ENCODE results near the gene BMAL2.
A peak's percentile ranks its signal among the peaks of the same experiment; 100 is the strongest.

BMAL2 gene

DNA sequence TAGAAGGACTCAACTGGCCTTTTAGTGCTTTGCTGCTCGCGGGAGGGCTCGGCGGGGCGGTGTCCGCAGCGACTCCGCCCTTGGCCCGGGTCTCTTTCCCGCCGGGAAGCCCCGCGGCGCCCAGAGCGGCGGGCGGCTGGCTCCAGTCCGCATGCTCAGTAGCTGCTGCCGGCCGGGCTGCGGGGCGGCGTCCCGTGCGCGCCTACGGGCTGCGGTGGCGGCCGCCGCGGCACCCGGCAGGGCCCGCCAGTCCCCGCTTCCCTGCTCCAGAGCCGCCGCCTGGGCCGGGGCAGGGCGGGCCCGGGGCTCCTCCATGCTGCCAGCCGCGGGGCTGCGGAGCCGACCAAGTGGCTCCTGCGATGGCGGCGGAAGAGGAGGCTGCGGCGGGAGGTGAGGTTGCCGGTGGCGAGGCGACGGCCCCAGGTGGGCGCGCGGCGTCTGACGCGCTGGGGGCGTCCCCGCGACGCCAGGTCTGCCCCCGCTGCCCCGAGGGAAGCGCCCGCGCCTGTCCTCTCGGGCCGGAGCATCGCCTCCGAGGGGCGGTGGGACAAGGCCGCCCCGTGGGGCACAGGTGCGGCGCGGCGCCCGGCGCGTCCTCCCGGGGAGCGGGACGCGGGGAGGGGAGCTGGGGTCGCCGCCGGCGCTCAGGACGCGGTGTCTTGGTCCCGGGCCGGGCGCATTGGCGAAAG is at the start of gene BMAL2:
TSS of gene BMAL2 (plus strand) at position 123 of the 689 bp plus-strand sequence. CDS start at position 360, 237 bp downstream.
- no peak for DNase-seq

GRCh38 chr12:27284021-27284420 is 48.6 kb upstream of the BMAL2 start:
- DNase-seq, result no peak

DNA sequence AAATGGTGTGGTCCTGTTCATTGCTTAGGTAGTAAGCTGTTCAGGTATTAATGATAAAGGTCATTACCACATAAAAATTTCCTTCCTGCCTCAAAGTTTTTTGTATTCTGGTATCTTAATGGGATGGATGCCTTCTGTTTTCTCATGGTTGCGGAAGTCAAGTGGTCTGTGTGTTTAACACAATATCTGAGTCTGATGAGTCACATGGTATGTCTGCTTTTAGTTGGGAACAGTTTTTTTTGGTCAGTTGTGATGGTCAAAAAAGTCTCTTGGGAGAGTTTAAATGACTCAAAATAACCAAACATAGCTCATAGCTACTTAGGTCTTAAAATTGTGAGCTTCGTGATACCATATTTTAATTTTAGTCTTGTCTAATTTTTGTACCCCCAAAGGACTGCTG is 47.9 kb upstream of the BMAL2 start:
- DNase-seq, result no peak

DNA sequence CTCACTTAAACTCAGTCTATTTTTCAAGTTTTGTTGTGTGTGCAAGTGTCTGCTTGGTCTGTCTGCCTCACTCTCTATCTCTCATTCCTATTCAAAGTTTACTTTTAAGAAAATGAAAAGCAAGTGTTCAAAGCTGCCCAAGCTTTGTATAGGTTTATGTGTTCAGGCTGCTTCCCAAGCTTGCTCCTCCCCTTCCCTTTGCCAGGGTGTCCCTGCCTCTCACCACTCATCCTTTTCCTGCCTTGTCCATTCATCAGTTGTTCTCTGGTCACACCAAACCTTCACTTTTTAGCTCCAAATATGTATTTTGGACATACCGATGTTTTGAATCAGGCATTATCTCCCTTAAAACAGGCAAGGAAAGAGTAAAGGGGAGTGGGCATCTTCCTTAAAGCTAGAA is 47.2 kb upstream of the BMAL2 start:
- no peak for DNase-seq

DNA sequence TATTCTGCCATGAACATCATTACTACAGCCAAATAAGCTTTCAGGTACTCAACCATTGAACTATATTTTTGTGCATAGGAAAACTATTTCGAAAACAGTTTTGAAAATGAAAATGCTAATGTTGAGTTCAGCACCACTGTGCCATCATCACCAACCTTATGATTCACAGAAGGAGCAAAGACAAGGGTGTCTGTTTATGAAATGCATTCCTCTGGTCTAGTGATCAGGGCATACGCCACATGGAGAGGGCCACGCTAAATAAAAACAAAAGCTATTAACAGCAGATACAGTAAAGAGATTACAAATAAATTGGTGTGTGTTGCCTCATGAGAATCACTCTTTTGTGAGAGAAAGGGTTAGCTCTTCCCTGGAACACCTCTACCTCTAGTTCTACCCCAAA is 43.2 kb upstream of the BMAL2 start:
- DNase-seq, result no peak

DNA sequence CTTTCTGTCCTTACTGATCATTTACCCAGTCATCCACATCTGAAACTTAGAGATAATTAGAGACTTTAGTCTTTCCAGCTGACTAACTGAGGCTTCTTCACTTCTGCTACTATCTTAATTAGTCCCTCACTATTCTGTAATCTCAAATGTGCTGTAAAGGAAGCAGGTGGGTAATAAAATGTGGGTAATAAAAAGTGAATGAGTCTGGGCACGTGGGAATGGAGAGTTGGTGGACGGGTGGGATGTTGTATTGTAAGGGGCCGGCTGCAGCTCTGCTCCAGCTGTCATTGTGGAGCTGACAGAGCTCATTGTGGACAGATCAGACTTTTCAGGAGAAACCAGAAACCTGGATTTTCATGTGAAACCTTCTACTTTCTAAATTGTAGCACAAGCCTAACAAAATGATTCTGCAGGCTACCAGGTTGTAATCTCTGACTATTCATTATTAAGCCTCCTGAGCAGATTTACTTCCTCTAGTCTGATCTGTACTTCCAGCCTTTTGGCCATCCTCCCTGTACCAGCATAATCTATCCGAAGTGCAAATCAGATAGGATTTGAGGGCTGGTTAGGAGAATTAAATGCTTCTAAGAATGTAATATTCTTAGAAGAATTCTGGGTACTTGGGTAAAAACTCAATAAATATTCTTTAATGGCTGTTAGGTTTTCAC is 42.0 kb upstream of the BMAL2 start:
- DNase-seq, result no peak

DNA sequence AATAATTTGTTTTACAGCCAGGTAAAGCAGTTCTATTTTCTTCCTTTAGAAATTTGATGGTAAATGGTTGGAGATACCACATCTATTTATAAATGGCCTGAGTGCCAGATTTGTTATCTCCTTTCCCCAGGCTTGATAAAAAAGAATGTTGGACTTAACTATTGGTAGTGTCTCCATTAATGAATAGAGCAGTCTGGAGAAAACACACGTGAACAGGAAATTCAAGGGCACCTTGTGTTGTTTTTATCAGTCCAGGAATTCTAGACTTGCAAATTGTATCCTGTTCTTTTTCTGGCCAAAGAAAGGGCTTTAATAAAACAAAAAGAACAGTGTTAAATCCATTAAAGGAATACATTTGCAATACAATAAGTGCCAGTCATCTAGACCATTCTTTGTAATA is 40.8 kb upstream of the BMAL2 start:
- no peak for DNase-seq

GRCh38 chr12:27292718-27293117 is 39.9 kb upstream of the BMAL2 start:
- no peak for DNase-seq

- DNase-seq, result no peak
Measured at GRCh38 chr12:27293463-27293862, 39.2 kb upstream of the BMAL2 start.

- no peak for DNase-seq
Measured at GRCh38 chr12:27296674-27297073, 36.0 kb upstream of the BMAL2 start.

- no peak for DNase-seq
Measured at GRCh38 chr12:27297566-27297965, 35.1 kb upstream of the BMAL2 start.

GRCh38 chr12:27299102-27299501 is 33.5 kb upstream of the BMAL2 start:
- DNase-seq, result no peak

GRCh38 chr12:27300226-27300625 is 32.4 kb upstream of the BMAL2 start:
- DNase-seq, result no peak

- DNase-seq, result no peak
Measured at GRCh38 chr12:27303139-27304111, 29.2 kb upstream of the BMAL2 start.

DNA sequence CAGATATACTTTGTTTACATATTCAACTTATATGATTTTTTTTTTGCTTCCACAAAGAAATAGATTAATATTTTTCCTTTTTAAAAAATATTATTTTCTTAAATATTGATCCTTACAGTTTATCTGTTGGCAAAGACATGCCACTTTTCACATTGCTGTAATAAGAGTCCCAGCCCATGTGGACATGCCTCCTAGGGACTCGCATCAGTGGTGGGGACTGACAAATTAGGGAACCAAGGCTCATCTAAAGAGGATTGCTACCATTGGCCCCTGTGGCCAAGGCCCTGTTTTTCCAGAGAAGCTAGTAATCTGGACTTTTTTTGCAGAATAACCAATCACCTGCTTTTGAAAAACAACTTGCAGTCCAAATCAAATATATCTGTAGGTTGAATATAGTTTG is 27.8 kb upstream of the BMAL2 start:
- DNase-seq, result no peak

DNA sequence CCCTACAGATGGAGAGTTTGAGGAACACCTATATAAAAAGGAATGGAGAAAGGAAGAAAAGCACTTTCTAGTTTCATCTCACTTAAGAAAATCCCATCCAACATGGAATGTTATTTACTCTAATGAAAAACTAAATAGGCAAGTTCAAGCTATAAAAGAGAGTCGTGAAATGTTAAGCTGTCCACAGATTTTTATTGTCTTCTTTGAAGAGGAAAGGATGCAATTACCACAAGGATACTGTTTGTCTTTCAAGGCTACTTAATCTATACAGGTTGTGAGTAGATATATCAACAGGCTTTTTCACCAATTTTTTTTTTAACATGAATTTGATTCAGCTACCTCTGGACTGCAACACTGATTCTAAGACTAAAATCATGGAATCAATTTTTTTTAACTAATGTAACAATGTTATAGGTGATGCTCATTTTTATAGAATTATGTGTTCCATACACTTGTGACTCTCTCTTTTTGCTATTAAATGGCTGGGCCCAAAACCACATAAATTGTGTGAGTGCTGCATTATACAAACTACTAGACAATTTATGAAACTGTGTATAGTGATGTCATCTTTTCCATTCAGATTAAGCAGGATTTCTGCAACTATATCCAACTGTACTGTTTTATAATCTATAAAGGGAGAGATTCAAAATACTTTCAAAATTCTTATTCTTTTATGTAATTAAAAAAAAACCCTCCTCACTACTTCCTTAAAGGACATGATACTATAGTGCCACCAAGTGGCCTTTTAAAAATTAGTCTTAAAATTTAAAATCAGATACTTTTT is 26.8 kb upstream of the BMAL2 start:
- peak; percentile 15 for DNase-seq

GRCh38 chr12:27309293-27309994 is 23.2 kb upstream of the BMAL2 start:
- no peak for DNase-seq

DNA sequence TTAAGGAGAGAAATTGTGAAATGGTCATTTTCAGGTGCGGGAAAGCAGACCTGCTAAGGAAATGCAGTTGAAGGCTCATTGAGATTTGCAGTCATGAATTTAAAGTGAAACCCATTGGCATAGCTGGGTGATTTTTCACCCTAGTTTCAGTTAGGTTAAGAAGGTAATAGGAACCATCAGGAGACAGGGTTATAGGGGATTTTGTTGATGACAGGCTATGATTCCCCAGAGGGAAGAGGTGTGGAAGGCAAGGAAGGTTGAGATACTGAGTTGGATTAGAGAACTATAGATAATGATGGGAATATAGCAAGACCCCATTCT is 22.7 kb upstream of the BMAL2 start:
- DNase-seq, result no peak

DNA sequence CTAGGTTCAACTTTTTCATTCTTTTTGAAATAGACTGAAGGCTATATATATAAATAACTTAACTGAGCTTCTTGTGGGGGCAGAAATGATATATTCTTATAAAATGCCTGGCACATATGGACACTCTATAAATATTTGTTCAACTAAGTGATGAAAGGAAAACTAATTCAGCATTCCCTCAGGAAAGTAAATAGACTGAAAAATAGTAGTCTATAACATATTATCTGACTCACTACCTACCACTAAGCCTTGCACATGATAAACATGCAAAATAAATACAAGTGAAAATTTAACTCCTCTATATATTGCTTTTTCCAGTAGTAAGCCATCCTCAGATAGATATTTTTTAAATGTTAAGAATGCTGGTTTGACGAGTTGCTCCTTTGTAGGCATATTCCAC is 15.7 kb upstream of the BMAL2 start:
- DNase-seq, result no peak

- DNase-seq, result no peak
Measured at GRCh38 chr12:27319409-27319808, 13.2 kb upstream of the BMAL2 start.

DNA sequence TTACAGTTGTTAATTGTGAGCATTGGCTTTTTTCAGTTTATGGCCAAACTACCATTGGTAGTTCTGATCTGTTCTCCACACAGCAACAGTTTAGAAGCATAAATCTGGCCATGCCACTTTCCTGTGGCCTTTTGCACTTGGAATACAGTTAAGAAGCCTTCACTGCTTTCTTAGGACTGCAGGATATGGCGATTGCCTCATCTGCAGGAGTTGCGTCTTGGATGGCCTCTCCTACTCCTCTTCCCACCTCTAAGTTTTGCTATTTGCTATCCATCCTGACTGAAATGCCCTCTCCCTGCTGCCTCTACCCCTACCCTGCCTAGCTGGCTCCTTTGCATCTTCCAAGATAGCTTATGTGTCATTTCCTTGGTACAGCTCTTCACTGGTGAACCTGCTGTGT is 12.8 kb upstream of the BMAL2 start:
- DNase-seq, result no peak

GRCh38 chr12:27324530-27324929 is 8.1 kb upstream of the BMAL2 start:
- DNase-seq, result peak; percentile 2

Measured in midbrain (tissue), 1 donor.